Ishikawa (cell line): ENCODE measurements around the gene CCDC81.

Experiments used
- CEBPB ChIP-seq: IDR thresholded peaks from 2 replicates; pipeline ENCODE4 v1.6.1; 2012
- CREB1 ChIP-seq: IDR thresholded peaks from 2 replicates; pipeline ENCODE4 v1.6.1; 2012; ENCODE audit warnings: low read depth
- EGR1 ChIP-seq: IDR thresholded peaks from 2 replicates; pipeline ENCODE4 v1.6.1; 2012
- EP300 ChIP-seq: IDR thresholded peaks from 2 replicates; pipeline ENCODE4 v1.6.1; 2012; ENCODE audit warnings: borderline replicate concordance
- FOXM1 ChIP-seq: IDR thresholded peaks from 2 replicates; pipeline ENCODE4 v1.6.1; 2012; ENCODE audit warnings: low read depth, borderline replicate concordance
- NFIC ChIP-seq: IDR thresholded peaks from 2 replicates; pipeline ENCODE4 v1.6.1; 2012
- RAD21 ChIP-seq: IDR thresholded peaks from 2 replicates; pipeline ENCODE4 v1.6.1; 2012; ENCODE audit warnings: low read depth
- TAF1 ChIP-seq: IDR thresholded peaks from 2 replicates; pipeline ENCODE4 v1.6.1; 2012; ENCODE audit warnings: low read depth, mild to moderate bottlenecking
- TCF12 ChIP-seq: IDR thresholded peaks from 2 replicates; pipeline ENCODE4 v1.6.1; 2012; ENCODE audit warnings: low read depth
- TEAD4 ChIP-seq: IDR thresholded peaks from 2 replicates; pipeline ENCODE4 v1.6.1; 2012
- YY1 ChIP-seq: IDR thresholded peaks from 2 replicates; pipeline ENCODE4 v1.6.1; 2012; ENCODE audit warnings: low read depth
- ZBTB7A ChIP-seq: IDR thresholded peaks from 2 replicates; pipeline ENCODE4 v1.6.1; 2012; ENCODE audit warnings: low read depth
- TF ChIP-seq, protein P1 (sequence below): IDR thresholded peaks from 2 replicates; pipeline ENCODE4 v1.6.1; 2012; ENCODE audit warnings: low read depth, mild to moderate bottlenecking
- TF ChIP-seq, protein P2 (sequence below): IDR thresholded peaks from 2 replicates; pipeline ENCODE4 v1.6.1; 2012
- TF ChIP-seq, protein P3 (sequence below): IDR thresholded peaks from 2 replicates; pipeline ENCODE4 v1.6.1; 2012

CCDC81 gene

DNA sequence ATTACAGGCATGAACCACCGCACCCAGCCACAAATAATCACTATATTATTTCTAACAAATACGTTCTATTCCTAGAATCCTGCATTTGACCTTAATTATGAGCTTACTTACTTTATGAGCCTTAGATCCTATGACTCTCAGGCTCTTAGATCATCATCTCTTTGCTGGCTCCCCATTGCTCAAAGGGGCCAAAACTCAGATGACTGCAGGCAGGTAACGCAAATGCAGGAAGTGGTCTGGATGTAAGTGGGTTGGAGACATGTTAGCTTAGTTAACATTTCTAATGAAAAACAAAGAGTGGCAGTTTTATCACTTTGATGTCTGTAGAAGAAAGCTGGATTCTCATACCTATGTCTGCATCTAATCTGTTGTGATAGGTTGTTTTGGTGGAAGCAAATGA is 23.4 kb downstream of the CCDC81 start:
- TF ChIP-seq FOXM1 (no peak), ZBTB7A (no peak), CEBPB (no peak), TCF12 (no peak)
- TF ChIP-seq, protein P1, sequence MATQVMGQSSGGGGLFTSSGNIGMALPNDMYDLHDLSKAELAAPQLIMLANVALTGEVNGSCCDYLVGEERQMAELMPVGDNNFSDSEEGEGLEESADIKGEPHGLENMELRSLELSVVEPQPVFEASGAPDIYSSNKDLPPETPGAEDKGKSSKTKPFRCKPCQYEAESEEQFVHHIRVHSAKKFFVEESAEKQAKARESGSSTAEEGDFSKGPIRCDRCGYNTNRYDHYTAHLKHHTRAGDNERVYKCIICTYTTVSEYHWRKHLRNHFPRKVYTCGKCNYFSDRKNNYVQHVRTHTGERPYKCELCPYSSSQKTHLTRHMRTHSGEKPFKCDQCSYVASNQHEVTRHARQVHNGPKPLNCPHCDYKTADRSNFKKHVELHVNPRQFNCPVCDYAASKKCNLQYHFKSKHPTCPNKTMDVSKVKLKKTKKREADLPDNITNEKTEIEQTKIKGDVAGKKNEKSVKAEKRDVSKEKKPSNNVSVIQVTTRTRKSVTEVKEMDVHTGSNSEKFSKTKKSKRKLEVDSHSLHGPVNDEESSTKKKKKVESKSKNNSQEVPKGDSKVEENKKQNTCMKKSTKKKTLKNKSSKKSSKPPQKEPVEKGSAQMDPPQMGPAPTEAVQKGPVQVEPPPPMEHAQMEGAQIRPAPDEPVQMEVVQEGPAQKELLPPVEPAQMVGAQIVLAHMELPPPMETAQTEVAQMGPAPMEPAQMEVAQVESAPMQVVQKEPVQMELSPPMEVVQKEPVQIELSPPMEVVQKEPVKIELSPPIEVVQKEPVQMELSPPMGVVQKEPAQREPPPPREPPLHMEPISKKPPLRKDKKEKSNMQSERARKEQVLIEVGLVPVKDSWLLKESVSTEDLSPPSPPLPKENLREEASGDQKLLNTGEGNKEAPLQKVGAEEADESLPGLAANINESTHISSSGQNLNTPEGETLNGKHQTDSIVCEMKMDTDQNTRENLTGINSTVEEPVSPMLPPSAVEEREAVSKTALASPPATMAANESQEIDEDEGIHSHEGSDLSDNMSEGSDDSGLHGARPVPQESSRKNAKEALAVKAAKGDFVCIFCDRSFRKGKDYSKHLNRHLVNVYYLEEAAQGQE: no peak

DNA sequence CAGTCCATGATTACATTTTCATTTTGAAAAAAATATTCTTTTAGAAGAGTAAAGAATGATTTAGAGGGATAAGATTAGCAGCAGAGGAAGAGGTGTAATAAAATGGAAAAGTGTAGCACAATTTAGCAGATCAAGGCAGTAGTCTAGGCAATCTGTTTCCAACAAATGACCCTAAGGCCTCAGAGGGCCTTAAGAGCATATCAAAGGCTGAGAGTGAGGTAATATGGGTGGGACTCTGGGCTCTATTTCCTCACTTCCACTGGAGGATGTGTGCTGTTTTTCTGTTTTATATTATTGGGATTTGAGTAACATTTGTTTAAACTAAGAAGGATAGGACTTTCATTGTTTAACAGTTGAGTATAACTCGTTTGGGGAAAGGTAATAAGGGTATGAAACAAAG is 28.8 kb downstream of the CCDC81 start:
- TF ChIP-seq RAD21: no peak
- TF ChIP-seq NFIC: no peak
- TF ChIP-seq EP300: no peak
- TF ChIP-seq YY1: no peak

DNA sequence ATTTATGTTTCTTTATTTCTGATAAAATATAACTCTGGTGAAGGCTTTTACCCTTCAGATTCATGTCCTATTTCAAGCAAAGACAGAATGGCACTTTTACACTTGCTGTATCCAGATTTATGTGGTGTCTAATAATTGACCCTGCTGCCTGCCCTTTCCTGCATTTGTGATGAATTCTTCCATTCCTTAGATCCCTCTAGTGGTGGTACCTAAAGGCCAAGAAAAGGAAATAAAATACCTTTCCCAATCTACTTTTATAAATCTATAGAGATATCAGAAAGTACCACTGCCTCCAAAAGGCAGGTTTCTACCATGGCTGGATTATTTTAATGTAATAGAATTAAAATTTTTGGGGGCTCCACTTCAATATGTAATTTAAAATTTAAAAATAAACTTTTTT is 34.2 kb downstream of the CCDC81 start:
- TF ChIP-seq EP300: no peak
- no peak for TF ChIP-seq CREB1
- TF ChIP-seq YY1: no peak
- no peak for TF ChIP-seq NFIC
- no peak for TF ChIP-seq TAF1
- no peak for TF ChIP-seq CEBPB
- TF ChIP-seq RAD21: no peak
- no peak for TF ChIP-seq TCF12
- TF ChIP-seq, protein P1: no peak
- no peak for TF ChIP-seq EGR1
- TF ChIP-seq TEAD4: no peak
- TF ChIP-seq ZBTB7A: no peak
- TF ChIP-seq FOXM1: no peak
- TF ChIP-seq, protein P2, sequence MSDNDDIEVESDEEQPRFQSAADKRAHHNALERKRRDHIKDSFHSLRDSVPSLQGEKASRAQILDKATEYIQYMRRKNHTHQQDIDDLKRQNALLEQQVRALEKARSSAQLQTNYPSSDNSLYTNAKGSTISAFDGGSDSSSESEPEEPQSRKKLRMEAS: no peak
- TF ChIP-seq, protein P3, sequence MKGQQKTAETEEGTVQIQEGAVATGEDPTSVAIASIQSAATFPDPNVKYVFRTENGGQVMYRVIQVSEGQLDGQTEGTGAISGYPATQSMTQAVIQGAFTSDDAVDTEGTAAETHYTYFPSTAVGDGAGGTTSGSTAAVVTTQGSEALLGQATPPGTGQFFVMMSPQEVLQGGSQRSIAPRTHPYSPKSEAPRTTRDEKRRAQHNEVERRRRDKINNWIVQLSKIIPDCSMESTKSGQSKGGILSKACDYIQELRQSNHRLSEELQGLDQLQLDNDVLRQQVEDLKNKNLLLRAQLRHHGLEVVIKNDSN: no peak

DNA sequence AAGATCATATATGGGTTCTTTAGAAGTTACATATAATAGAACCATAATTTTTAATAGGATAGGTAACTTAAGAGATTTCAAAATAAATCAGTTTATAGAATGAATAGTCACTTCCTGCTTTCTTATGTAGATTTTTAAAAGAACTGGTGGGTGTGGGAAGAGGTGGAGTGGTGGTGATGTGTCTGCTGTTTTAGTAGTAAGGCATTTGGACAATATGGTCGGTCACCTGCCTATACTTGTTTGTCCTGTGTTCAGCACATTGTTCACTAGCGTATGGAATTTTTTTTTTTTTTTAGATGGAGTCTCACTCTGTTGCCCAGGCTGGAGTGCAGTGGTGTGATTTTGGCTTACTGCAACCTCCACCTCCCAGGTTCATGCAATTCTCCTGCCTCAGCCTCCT is 39.3 kb downstream of the CCDC81 start:
- no peak for TF ChIP-seq EP300
- TF ChIP-seq TAF1: no peak
- no peak for TF ChIP-seq NFIC
- no peak for TF ChIP-seq CEBPB
- no peak for TF ChIP-seq RAD21
- TF ChIP-seq, protein P3: no peak
- TF ChIP-seq YY1: no peak

DNA sequence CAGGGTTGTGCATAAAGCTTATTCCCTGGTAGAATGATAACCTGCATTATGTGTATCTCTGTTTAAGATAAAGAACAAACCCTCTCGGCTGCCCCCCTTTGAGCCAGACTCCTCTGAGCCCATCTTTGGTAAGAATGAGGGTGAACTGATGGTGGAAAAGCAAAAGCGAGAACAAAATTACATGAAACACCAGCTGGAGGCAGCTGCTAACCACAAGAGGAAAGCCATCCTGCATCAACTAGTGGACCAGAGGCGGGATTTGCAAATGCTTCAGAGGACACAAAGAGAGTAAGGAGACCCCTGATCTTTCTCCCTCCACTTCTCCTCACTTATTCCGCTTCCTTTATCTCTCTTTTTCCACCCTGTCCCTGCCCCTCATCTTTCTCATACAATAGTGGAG is 40.3 kb downstream of the CCDC81 start:
- TF ChIP-seq EP300: no peak
- TF ChIP-seq, protein P1: no peak
- TF ChIP-seq, protein P3: no peak
- TF ChIP-seq FOXM1: no peak
- TF ChIP-seq CREB1: no peak

DNA sequence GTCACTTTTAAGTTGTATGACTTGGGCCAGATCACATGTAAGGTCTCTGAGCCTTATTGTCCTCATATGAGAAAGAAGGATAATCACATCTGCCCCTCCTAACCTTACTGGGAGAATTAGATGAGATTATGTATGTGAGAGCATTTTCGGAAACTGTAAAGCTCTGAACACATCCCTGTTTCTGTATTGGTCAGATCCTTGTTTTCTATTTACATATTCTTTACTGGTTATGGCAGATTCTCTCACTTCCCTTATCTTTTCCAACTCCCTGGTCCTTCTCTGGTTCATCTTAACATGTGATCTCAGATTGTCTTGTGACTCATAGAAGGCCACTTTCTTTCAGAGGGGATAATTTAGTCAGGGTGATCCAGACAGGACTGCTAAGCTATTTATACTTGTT is 41.8 kb downstream of the CCDC81 start:
- TF ChIP-seq EGR1 (no peak), FOXM1 (no peak), TCF12 (no peak), RAD21 (no peak), NFIC (no peak), TAF1 (no peak), CREB1 (no peak), ZBTB7A (no peak), YY1 (no peak)
- TF ChIP-seq, protein P3: no peak
- TF ChIP-seq, protein P1: no peak
